Measurements from ENCODE around the gene ZNF74.

The ZNF74 gene

DNA sequence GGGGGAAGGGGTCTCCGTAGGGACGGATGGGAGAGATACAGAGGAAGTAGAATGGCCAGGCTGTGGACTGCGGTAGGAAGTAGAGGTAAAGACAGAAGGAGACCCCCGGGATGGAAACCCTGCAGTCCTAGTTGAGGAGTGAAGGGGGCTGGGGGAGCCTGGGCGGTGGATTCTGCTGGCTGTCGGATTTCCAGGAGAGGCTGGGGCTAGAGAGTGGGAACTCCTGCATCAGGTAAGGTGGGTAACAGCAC lies 44.4 kb downstream of the ZNF74 start:
- H3K27ac ChIP-seq, result no peak overlapping the region
- TF ChIP-seq ZFX (IDR thresholded peaks at IDR 0.05; ENCODE audit: borderline replicate concordance), result no peak
- TF ChIP-seq, protein P1, sequence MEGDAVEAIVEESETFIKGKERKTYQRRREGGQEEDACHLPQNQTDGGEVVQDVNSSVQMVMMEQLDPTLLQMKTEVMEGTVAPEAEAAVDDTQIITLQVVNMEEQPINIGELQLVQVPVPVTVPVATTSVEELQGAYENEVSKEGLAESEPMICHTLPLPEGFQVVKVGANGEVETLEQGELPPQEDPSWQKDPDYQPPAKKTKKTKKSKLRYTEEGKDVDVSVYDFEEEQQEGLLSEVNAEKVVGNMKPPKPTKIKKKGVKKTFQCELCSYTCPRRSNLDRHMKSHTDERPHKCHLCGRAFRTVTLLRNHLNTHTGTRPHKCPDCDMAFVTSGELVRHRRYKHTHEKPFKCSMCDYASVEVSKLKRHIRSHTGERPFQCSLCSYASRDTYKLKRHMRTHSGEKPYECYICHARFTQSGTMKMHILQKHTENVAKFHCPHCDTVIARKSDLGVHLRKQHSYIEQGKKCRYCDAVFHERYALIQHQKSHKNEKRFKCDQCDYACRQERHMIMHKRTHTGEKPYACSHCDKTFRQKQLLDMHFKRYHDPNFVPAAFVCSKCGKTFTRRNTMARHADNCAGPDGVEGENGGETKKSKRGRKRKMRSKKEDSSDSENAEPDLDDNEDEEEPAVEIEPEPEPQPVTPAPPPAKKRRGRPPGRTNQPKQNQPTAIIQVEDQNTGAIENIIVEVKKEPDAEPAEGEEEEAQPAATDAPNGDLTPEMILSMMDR (IDR thresholded peaks at IDR 0.05), result no peak

DNA sequence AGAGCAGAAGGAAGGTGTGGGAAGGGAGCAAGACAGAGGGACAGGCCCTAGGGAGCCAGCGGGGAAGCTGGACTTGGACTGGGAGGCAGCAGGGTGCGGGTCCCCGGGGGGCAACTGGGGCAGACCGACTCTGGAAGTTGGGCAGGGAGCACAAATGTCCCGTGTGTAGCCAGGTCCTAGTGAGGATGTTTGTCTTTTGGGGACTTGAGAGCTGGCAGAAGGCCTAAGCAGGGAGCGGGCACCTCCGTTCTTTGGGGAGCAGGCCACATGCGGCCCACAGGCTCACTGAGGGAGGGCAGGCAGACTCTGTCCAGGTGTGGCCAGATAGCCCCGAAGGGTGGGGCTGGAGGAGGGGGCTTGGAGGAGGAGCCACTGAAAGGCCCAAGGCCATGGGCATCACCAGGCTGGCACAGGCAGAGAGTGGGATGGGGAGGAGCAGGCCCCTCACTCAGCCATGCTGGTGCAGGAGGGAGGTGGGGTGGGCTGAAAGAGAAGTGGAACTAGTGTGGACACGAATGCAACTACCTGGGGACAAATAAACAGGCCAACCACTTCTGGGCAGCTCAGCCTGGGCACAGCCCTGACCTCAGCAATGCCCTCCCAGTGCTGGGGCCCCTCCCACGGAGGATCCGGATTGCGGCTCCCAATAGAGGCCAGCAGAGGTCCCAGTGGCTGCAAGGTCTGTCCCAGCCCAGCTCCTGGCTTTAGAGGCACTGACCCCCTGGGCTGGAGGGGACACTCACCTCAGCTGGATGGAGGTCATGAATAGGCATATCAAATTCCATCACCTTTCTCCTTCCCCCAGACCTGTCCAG lies 44.9 kb downstream of the ZNF74 start:
- H3K27ac ChIP-seq, result no peak overlapping the region
- TF ChIP-seq, protein P1 (IDR thresholded peaks at IDR 0.05), result peak; percentile 30
- no peak for TF ChIP-seq ZFX (IDR thresholded peaks at IDR 0.05; ENCODE audit: borderline replicate concordance)

DNA sequence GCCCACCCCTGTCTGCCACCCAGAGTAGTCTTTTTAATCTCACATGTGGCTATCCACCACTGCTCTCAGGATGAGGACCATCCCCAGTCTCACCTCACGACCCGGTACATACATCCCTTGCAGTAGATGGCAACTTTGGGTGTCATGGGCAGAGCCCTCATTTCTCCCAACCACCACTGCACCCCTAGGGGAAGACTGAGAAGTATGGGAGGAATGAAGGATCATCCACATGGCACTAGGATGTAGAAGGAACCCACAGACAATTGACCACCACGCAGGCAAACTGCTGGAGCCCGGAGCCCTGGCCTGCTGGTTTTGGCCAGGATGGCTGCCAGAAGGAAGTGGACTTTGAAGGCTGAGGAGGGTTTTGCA lies 45.6 kb downstream of the ZNF74 start:
- TF ChIP-seq ZFX (IDR thresholded peaks at IDR 0.05; ENCODE audit: borderline replicate concordance), result no peak
- TF ChIP-seq, protein P1 (IDR thresholded peaks at IDR 0.05), result no peak; the same call in 1 of the 2 replicates
- no peak overlapping the region for H3K27ac ChIP-seq

DNA sequence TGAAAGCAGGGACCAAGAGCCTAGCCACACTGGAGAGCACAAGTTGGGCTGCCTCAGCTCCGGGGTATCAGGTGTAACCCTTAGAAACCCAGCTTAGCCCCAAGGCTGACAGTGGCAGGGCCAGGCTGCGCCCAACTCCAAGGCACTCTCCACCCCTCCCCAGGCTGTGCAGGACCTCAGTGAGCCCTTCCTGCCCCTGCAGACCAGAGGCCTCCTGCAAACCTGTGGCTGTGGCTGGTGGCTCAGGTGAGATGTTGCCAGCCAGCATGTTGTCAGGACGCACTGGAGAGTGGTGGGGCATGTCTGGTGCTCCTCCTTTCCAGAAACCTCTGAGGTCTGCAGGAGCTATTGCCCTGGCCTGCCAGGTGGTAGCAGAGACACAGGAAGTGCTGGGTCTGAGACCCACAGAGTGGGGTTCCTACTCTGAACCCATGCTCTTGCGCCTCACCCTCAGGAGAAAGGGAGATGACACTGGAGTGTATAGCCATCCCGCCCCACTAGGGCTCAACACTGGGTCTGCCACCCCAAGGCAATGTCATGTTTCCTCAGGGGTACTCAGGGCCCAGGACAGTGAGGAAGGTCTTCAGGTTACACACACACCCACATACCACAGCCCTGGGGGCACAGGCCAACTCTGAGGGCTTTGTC lies 46.1 kb downstream of the ZNF74 start:
- no peak overlapping the region for H3K27ac ChIP-seq
- TF ChIP-seq, protein P1 (IDR thresholded peaks at IDR 0.05), result no peak
- no peak for TF ChIP-seq ZFX (IDR thresholded peaks at IDR 0.05; ENCODE audit: borderline replicate concordance)

DNA sequence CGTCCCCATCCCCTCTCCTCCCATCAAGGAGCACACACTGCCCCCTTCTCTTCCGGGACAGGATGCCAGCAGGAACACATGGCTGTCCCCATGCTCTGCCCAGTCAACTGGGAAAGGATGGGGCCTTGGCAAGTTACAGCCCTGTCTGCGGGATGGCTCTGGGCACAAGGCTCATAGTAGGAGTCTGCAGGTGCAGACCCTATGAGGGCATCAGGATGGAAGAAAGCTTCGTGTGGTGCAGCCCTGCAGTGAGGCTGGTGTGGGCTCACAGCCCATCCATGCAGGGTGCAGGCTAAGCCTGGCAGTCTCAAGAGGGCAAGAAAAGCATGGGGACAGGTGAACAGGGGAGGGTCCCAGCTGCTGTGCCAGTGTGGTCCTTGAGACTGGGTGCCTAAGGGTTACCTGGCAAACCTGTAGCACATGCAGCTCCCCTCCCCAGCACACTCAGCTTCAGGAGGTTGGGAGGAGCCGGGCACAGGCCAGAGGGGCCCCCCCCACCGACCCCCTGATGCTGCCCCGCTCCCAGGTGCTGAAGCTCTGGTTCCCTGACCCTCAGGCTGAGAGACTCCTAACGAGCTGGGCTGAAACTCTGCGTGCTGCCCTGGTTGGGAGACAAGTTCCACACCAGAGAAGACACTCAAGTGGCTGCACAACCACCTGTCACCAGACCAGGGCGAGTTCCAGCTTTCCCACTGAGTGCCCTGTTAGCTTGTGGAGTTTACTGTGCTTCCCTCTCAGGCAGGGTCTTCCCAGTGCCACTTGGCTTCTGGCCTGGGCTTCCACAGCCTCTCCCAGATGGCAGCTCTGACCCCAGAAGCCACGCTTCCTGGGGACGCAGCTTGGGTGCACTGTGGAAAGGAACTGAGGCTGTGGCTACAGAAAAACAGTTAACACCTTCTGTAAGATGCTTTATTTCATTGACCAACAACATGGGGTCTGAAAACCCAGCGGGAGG lies 47.0 kb downstream of the ZNF74 start:
- TF ChIP-seq, protein P1 (IDR thresholded peaks at IDR 0.05), result no peak
- no peak for TF ChIP-seq ZFX (IDR thresholded peaks at IDR 0.05; ENCODE audit: borderline replicate concordance)
- no peak overlapping the region for H3K27ac ChIP-seq

DNA sequence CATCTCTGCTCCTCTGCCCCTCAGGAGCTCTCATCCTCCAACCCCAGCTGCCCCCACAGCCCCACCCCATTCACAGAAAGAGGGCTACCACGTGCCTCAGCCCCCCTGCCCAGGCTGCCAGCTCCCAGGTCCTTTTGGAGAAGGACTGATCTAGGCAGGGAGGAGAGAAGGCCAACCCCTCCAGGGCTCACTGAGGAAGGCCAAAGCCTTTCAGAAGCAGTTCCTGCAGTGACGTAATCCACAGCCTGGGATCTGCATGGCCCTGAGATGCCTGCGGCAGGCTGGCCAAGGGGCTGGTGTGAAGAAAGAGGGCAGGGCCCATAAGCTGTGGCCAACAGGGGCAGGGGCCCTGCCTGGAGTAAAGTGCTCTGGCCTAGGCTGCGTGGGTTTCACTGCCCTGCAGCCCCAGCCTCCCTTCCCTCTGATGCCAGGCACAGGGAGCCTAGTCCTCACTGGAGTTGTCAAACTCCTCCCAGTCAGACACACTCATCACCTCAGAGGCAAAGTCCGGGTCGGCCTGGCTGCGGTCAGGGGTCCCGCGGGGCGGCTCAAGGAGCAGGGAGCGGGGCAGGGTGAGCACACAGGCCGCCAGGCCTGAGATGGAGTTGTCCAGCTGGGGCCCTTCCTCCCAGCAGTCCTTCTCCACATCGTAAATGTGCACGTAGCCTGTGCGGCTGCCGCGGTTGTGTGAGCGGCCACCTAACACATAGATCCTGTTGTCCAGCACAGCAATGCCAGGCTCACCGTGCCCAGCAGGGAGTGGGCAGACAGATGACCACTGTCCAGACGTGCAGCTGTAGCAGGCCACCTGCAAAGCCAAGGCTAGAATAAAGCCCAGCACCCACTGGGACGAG lies 47.9 kb downstream of the ZNF74 start:
- TF ChIP-seq ZFX (IDR thresholded peaks at IDR 0.05; ENCODE audit: borderline replicate concordance), result no peak
- TF ChIP-seq, protein P1 (IDR thresholded peaks at IDR 0.05), result no peak
- H3K27ac ChIP-seq, result no peak overlapping the region

All from 22Rv1 (cell line).